ENCODE data around the gene ETV2.

ETV2 gene

GRCh38 chr19:35639863-35640262 lies 1.7 kb upstream of the ETV2 start:
- H3K9me3 ChIP-seq (ENCODE audit: control insufficient read depth, low read length), result no peaks in the 10 kb centered on the region
- H4K8ac ChIP-seq (ENCODE audit: low read length), result no peak overlapping the region

GRCh38 chr19:35642312-35642711 lies 767 bp downstream of the ETV2 start:
- peak overlapping the region; percentile 77 for H2BK15ac ChIP-seq (ENCODE audit: low read depth, poor library complexity, severe bottlenecking)
- no peak overlapping the region for H2AK5ac ChIP-seq (ENCODE audit: low read length, severe bottlenecking)
- H2BK120ac ChIP-seq (ENCODE audit: low read depth, low read length), result peak overlapping the region; percentile 86
- no peaks in the 10 kb centered on the region for H3K79me1 ChIP-seq (replicated peaks; ENCODE audit: low read length, poor library complexity, severe bottlenecking)
- 86% methylated on average over 10 of the region's 10 CpGs for WGBS
- H3K9me3 ChIP-seq (ENCODE audit: control insufficient read depth, low read length), result no peaks in the 10 kb centered on the region
- no peak overlapping the region for H2BK5ac ChIP-seq (ENCODE audit: low read depth, low read length, poor library complexity, severe bottlenecking)
- H3K23ac ChIP-seq (ENCODE audit: low read length in 2 of 2), result no peak overlapping the region
- peak overlapping the region in 1 of 2 experiments; percentile 67 for H2BK12ac ChIP-seq (ENCODE audit: low read length in 2 of 2)
- no peak overlapping the region for H2AFZ ChIP-seq (ENCODE audit: low read depth, low read length)
- no peaks in the 10 kb centered on the region for H3K27me3 ChIP-seq (ENCODE audit: control insufficient read depth in 1 of 2, insufficient read depth in 1 of 2, low read length in 2 of 2)
- no peak overlapping the region for H3K27ac ChIP-seq (ENCODE audit: low read length, poor library complexity, severe bottlenecking)
- no peak overlapping the region for H3K4me2 ChIP-seq (ENCODE audit: low read length, poor library complexity, severe bottlenecking)
- peak overlapping the region; percentile 88 for H4K8ac ChIP-seq (ENCODE audit: low read length)
- no peak overlapping the region for H3K14ac ChIP-seq (ENCODE audit: low read length in 2 of 2)
- no peak for DNase-seq
- peak overlapping the region; percentile 1 for H4K91ac ChIP-seq (ENCODE audit: low read length)
- H3K4me1 ChIP-seq (ENCODE audit: control insufficient read depth, insufficient read depth, low read depth, low read length), result peaks cover 22% of the 10 kb centered on the region
- H3K18ac ChIP-seq (ENCODE audit: low read depth in 1 of 2, low read length in 2 of 2), result peak overlapping the region in 1 of 2 experiments; percentile 33
- no peak overlapping the region for H3K9ac ChIP-seq (ENCODE audit: low read length)
- no peak overlapping the region for H3K4me3 ChIP-seq (ENCODE audit: insufficient read depth in 1 of 2, low read depth in 1 of 2, low read length in 2 of 2)
- H3K36me3 ChIP-seq (ENCODE audit: control insufficient read depth in 1 of 2, insufficient read depth in 2 of 2, low read depth in 1 of 2, low read length in 2 of 2), result peaks cover 10 to 13% of the 10 kb centered on the region in 2 experiments
- peak overlapping the region; percentile 35 to 65 for H3K4ac ChIP-seq (ENCODE audit: low read depth in 1 of 2, low read length in 2 of 2)

More at GRCh38 chr19:35639863-35640262, 1.7 kb upstream of the ETV2 start:
- Histone ChIP-seq H3K23ac (ENCODE audit: low read length in 2 of 2) (no peak overlapping the region), H2AK5ac (ENCODE audit: low read length, severe bottlenecking) (no peak overlapping the region), H2AFZ (ENCODE audit: low read depth, low read length) (no peak overlapping the region), H3K4me3 (ENCODE audit: insufficient read depth in 1 of 2, low read depth in 1 of 2, low read length in 2 of 2) (no peak overlapping the region), H3K27ac (ENCODE audit: low read length, poor library complexity, severe bottlenecking) (no peak overlapping the region), H3K18ac (ENCODE audit: low read depth in 1 of 2, low read length in 2 of 2) (no peak overlapping the region), H3K4ac (ENCODE audit: low read depth in 1 of 2, low read length in 2 of 2) (no peak overlapping the region), H3K4me1 (ENCODE audit: control insufficient read depth, insufficient read depth, low read depth, low read length) (peaks cover 21% of the 10 kb centered on the region), H3K27me3 (ENCODE audit: control insufficient read depth in 1 of 2, insufficient read depth in 1 of 2, low read length in 2 of 2) (no peaks in the 10 kb centered on the region), H4K91ac (ENCODE audit: low read length) (no peak overlapping the region), H3K4me2 (ENCODE audit: low read length, poor library complexity, severe bottlenecking) (no peak overlapping the region), H2BK15ac (ENCODE audit: low read depth, poor library complexity, severe bottlenecking) (no peak overlapping the region), H2BK120ac (ENCODE audit: low read depth, low read length) (no peak overlapping the region), H2BK5ac (ENCODE audit: low read depth, low read length, poor library complexity, severe bottlenecking) (no peak overlapping the region), H3K14ac (ENCODE audit: low read length in 2 of 2) (no peak overlapping the region), H3K79me1 (replicated peaks; ENCODE audit: low read length, poor library complexity, severe bottlenecking) (peaks cover 2% of the 10 kb centered on the region), H3K36me3 (ENCODE audit: control insufficient read depth in 1 of 2, insufficient read depth in 2 of 2, low read depth in 1 of 2, low read length in 2 of 2) (peaks cover 32% of the 10 kb centered on the region in 2 experiments), H2BK12ac (ENCODE audit: low read length in 2 of 2) (no peak overlapping the region), H3K9ac (ENCODE audit: low read length) (no peak overlapping the region)
- 86% methylated on average over 4 of the region's 8 CpGs for WGBS
- no peak for DNase-seq

GRCh38 chr19:35642798-35643254 lies 1.3 kb downstream of the ETV2 start:
- peak overlapping the region; percentile 84 for H2BK15ac ChIP-seq (ENCODE audit: low read depth, poor library complexity, severe bottlenecking)
- no peak overlapping the region for H3K27ac ChIP-seq (ENCODE audit: low read length, poor library complexity, severe bottlenecking)
- peak overlapping the region; percentile 83 for H2AFZ ChIP-seq (ENCODE audit: low read depth, low read length)
- H2BK5ac ChIP-seq (ENCODE audit: low read depth, low read length, poor library complexity, severe bottlenecking), result no peak overlapping the region
- 34% methylated on average over 14 of the region's 15 CpGs for WGBS
- H3K18ac ChIP-seq (ENCODE audit: low read depth in 1 of 2, low read length in 2 of 2), result peak overlapping the region; percentile 61 to 95
- H3K36me3 ChIP-seq (ENCODE audit: control insufficient read depth in 1 of 2, insufficient read depth in 2 of 2, low read depth in 1 of 2, low read length in 2 of 2), result peaks cover 5 to 8% of the 10 kb centered on the region in 2 experiments
- H3K9me3 ChIP-seq (ENCODE audit: control insufficient read depth, low read length), result no peaks in the 10 kb centered on the region
- H3K4me3 ChIP-seq (ENCODE audit: insufficient read depth in 1 of 2, low read depth in 1 of 2, low read length in 2 of 2), result peak overlapping the region; percentile 73 to 86
- peak overlapping the region; percentile 2 to 40 for H3K4ac ChIP-seq (ENCODE audit: low read depth in 1 of 2, low read length in 2 of 2)
- H2AK5ac ChIP-seq (ENCODE audit: low read length, severe bottlenecking), result no peak overlapping the region
- H4K91ac ChIP-seq (ENCODE audit: low read length), result no peak overlapping the region
- H3K23ac ChIP-seq (ENCODE audit: low read length in 2 of 2), result no peak overlapping the region
- H2BK120ac ChIP-seq (ENCODE audit: low read depth, low read length), result peak overlapping the region; percentile 86
- no peaks in the 10 kb centered on the region for H3K27me3 ChIP-seq (ENCODE audit: control insufficient read depth in 1 of 2, insufficient read depth in 1 of 2, low read length in 2 of 2)
- no peak for DNase-seq
- peaks cover 1% of the 10 kb centered on the region for H3K79me1 ChIP-seq (replicated peaks; ENCODE audit: low read length, poor library complexity, severe bottlenecking)
- peak overlapping the region; percentile 78 for H3K9ac ChIP-seq (ENCODE audit: low read length)
- peak overlapping the region; percentile 83 for H3K4me2 ChIP-seq (ENCODE audit: low read length, poor library complexity, severe bottlenecking)
- peaks cover 22% of the 10 kb centered on the region for H3K4me1 ChIP-seq (ENCODE audit: control insufficient read depth, insufficient read depth, low read depth, low read length)
- peak overlapping the region in 1 of 2 experiments; percentile 66 for H3K14ac ChIP-seq (ENCODE audit: low read length in 2 of 2)
- peak overlapping the region; percentile 61 to 67 for H2BK12ac ChIP-seq (ENCODE audit: low read length in 2 of 2)
- peak overlapping the region; percentile 88 for H4K8ac ChIP-seq (ENCODE audit: low read length)

GRCh38 chr19:35643255-35644205 lies 2.0 kb downstream of the ETV2 start:
- H2BK120ac ChIP-seq (ENCODE audit: low read depth, low read length), result peak overlapping the region; percentile 86
- no peak overlapping the region for H2BK5ac ChIP-seq (ENCODE audit: low read depth, low read length, poor library complexity, severe bottlenecking)
- H3K4me3 ChIP-seq (ENCODE audit: insufficient read depth in 1 of 2, low read depth in 1 of 2, low read length in 2 of 2), result peak overlapping the region; percentile 73 to 86
- no peaks in the 10 kb centered on the region for H3K27me3 ChIP-seq (ENCODE audit: control insufficient read depth in 1 of 2, insufficient read depth in 1 of 2, low read length in 2 of 2)
- H3K18ac ChIP-seq (ENCODE audit: low read depth in 1 of 2, low read length in 2 of 2), result peak overlapping the region; percentile 95 to 96
- H2AFZ ChIP-seq (ENCODE audit: low read depth, low read length), result peak overlapping the region; percentile 83
- peak overlapping the region; percentile 93 for H3K27ac ChIP-seq (ENCODE audit: low read length, poor library complexity, severe bottlenecking)
- peaks cover 22% of the 10 kb centered on the region for H3K4me1 ChIP-seq (ENCODE audit: control insufficient read depth, insufficient read depth, low read depth, low read length)
- peaks cover 0 to under 1% of the 10 kb centered on the region in 2 experiments for H3K36me3 ChIP-seq (ENCODE audit: control insufficient read depth in 1 of 2, insufficient read depth in 2 of 2, low read depth in 1 of 2, low read length in 2 of 2)
- H2BK12ac ChIP-seq (ENCODE audit: low read length in 2 of 2), result peak overlapping the region; percentile 61 to 75
- H2BK15ac ChIP-seq (ENCODE audit: low read depth, poor library complexity, severe bottlenecking), result peak overlapping the region; percentile 84
- peaks cover 1% of the 10 kb centered on the region for H3K79me1 ChIP-seq (replicated peaks; ENCODE audit: low read length, poor library complexity, severe bottlenecking)
- no peaks in the 10 kb centered on the region for H3K9me3 ChIP-seq (ENCODE audit: control insufficient read depth, low read length)
- H4K8ac ChIP-seq (ENCODE audit: low read length), result peak overlapping the region; percentile 88
- DNase-seq, result peak; percentile 88
- H3K9ac ChIP-seq (ENCODE audit: low read length), result peak overlapping the region; percentile 78
- peak overlapping the region; percentile 70 for H4K91ac ChIP-seq (ENCODE audit: low read length)
- peak overlapping the region in 1 of 2 experiments; percentile 66 for H3K14ac ChIP-seq (ENCODE audit: low read length in 2 of 2)
- WGBS, result under 1% methylated on average over 68 of the region's 69 CpGs
- peak overlapping the region; percentile 83 for H3K4me2 ChIP-seq (ENCODE audit: low read length, poor library complexity, severe bottlenecking)
- H3K4ac ChIP-seq (ENCODE audit: low read depth in 1 of 2, low read length in 2 of 2), result peak overlapping the region in 1 of 2 experiments; percentile 81
- no peak overlapping the region for H2AK5ac ChIP-seq (ENCODE audit: low read length, severe bottlenecking)
- no peak overlapping the region for H3K23ac ChIP-seq (ENCODE audit: low read length in 2 of 2)
